Measurements from ENCODE around the gene NFYA.

Gene NFYA

DNA sequence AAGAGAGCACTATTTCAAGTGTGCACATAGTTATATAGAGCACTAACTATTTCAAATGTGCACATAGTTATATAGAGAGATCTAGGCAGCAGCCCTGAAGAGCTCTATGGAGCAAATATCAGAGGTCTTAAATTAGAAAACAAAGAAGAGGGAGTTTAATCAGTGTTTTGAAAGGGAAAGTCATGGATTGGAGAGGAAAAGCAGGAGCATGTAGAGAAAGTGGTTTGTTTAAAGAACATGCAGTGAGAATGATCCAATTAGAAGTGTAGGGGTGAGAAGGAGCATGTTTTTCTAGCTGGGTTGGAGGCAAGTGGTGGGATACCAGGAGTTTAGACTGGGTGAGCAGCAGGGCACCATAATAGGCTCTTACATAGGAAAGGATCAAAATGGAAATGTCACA is 64.1 kb downstream of the NFYA start:
- Histone ChIP-seq H3K9me3 (ENCODE audit: control insufficient read depth, insufficient read depth, low read length) (no peaks in the 10 kb centered on the region), H3K27me3 (ENCODE audit: control insufficient read depth, insufficient read depth, low read length) (no peaks in the 10 kb centered on the region), H3K36me3 (ENCODE audit: control insufficient read depth, insufficient read depth, low read length) (no peaks in the 10 kb centered on the region), H3K4me1 (ENCODE audit: control insufficient read depth, insufficient read depth, low read length) (peaks cover 3% of the 10 kb centered on the region), H3K9ac (ENCODE audit: low read depth, low read length) (no peak overlapping the region), H3K4me3 (ENCODE audit: low read depth, low read length) (no peak overlapping the region)

DNA sequence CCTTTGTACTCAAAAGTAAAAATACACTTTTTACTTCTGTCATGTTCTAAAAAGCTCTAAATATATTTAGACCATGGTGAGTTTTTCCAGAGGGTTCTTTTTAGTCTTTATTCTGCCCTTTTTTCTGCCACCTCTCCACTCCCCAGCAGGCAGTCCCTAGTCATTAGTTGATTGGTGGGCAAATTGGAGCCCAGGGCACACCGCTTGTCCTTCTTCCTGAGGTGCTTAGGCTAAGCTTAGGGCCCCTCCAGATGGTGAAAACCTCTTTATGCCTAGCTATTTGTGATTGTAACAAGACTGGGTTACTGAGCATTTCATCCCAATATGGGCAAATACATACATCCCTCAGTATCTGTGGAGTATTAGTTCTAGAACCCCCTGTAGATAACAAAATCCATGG is 75.1 kb downstream of the NFYA start:
- no peaks in the 10 kb centered on the region for H3K4me1 ChIP-seq (ENCODE audit: control insufficient read depth, insufficient read depth, low read length)
- H3K36me3 ChIP-seq (ENCODE audit: control insufficient read depth, insufficient read depth, low read length): no peaks in the 10 kb centered on the region
- H3K4me3 ChIP-seq (ENCODE audit: low read depth, low read length): no peak overlapping the region
- no peak overlapping the region for H3K9ac ChIP-seq (ENCODE audit: low read depth, low read length)
- no peaks in the 10 kb centered on the region for H3K9me3 ChIP-seq (ENCODE audit: control insufficient read depth, insufficient read depth, low read length)
- no peaks in the 10 kb centered on the region for H3K27me3 ChIP-seq (ENCODE audit: control insufficient read depth, insufficient read depth, low read length)

Measured in iPS-15b (cell line).